Lung (tissue), 12 donors: ENCODE data around the gene VWCE. TPM values are rescaled to one million over a fixed set of nuclear protein-coding genes. Genes with fewer than 3 reads are reported as not detected.

ENCODE experiments used
- ATAC-seq: fragments of 200-7000 bp; cut with Tn5 transposase; one replicate; pipeline ENCODE4 v1.9.1; 2020; ENCODE audit warnings: moderate number of reproducible peaks; ENCODE audit not compliant: insufficient read depth, low FRiP score
- DNase-seq, 3 donors: peaks; one replicate each; pipeline ENCODE4 v3.0.0-alpha.2; 2013 to 2017
- H3K27ac ChIP-seq, 2 donors: one replicate each; pipeline ENCODE4 v1.5.1; 2013; ENCODE audit warnings: mild to moderate bottlenecking in 2 of 2, moderate library complexity in 2 of 2, control low read depth in 1 of 2, inconsistent platforms in 1 of 2, low read depth in 1 of 2, low read length in 1 of 2
- H3K27me3 ChIP-seq, 3 donors: one replicate each; pipeline ENCODE4 v1.5.1; 2013; ENCODE audit warnings: low read length in 2 of 3; ENCODE audit not compliant: control insufficient read depth in 3 of 3, insufficient read depth in 3 of 3
- H3K36me3 ChIP-seq, 4 donors: one replicate each; pipeline ENCODE4 v1.5.1; 2013; ENCODE audit warnings: low read length in 4 of 4, mild to moderate bottlenecking in 1 of 4, moderate library complexity in 1 of 4; ENCODE audit not compliant: control insufficient read depth in 4 of 4, insufficient read depth in 4 of 4
- H3K4me1 ChIP-seq, 5 donors: one replicate each; pipeline ENCODE4 v1.5.1; 2013; ENCODE audit warnings: low read length in 5 of 5, mild to moderate bottlenecking in 2 of 5, moderate library complexity in 1 of 5; ENCODE audit not compliant: control insufficient read depth in 5 of 5, insufficient read depth in 5 of 5
- H3K4me3 ChIP-seq: one replicate; pipeline ENCODE4 v1.5.1; 2013; ENCODE audit warnings: mild to moderate bottlenecking, control low read depth, moderate library complexity
- H3K9ac ChIP-seq, 2 donors: one replicate each; pipeline ENCODE4 v1.5.1; 2013; ENCODE audit warnings: low read length in 2 of 2, control low read depth in 1 of 2; ENCODE audit not compliant: insufficient read depth in 1 of 2
- H3K9me3 ChIP-seq, 4 donors: one replicate each; pipeline ENCODE4 v1.5.1; 2013; ENCODE audit warnings: low read length in 3 of 4, mild to moderate bottlenecking in 1 of 4, moderate library complexity in 1 of 4; ENCODE audit not compliant: control insufficient read depth in 4 of 4, insufficient read depth in 3 of 4
- CTCF ChIP-seq: IDR thresholded peaks from 2 replicates; pipeline ENCODE4 v1.5.1; 2012; ENCODE audit warnings: mild to moderate bottlenecking; ENCODE audit errors: control extremely low read depth, extremely low read depth
- WGBS, 2 donors: extraction: QIAGEN DNeasy Blood & Tissue Kit; methylation state at CpG; one replicate each; pipeline ENCODE4 v1.1.7; 2013; 5-methylcytosine and 5-hydroxymethylcytosine counted together
- polyA plus RNA-seq, 2 donors: library from polyadenylated mRNA; stranded (reverse); fragments of 200-250 nt; gene quantifications; one replicate each; pipeline ENCODE4 v1.2.1, GENCODE V29; 2013
- total RNA-seq, 2 donors: library from RNA; depleted of rRNA in 1 of 2; stranded (reverse); fragments of >200 nt in 1 of 2; gene quantifications; one replicate each; pipeline ENCODE4 v1.2.1, GENCODE V29; 2014 to 2021
- donor health status: control.
- donor health status: control.
- donor health status: Bipolar disorder and iron deficiency.
- donor health status: healthy.
- donor health status: DM: yes; HTN: yes; CAD: no.

The VWCE gene
- total and polyA plus RNA-seq, 4 donors, result 0.13 to 1.2 (median 0.60) TPM

- 92 to 98% methylated on average over 6 of the region's 6 CpGs for WGBS, 2 donors
Measured at GRCh38 chr11:61259363-61259762, 35.8 kb downstream of the VWCE start.

GRCh38 chr11:61258546-61258945, 36.6 kb downstream of the VWCE start:
- 90 to 96% methylated on average over 9 of the region's 9 CpGs for WGBS, 2 donors
- Histone ChIP-seq H3K36me3 (no peaks in the 10 kb centered on the region), H3K9ac (no peak overlapping the region), H3K4me3 (no peak overlapping the region), H3K9me3 (no peaks in the 10 kb centered on the region), H3K4me1 (no peaks in the 10 kb centered on the region), H3K27ac (no peak overlapping the region), H3K27me3 (peaks cover 0 to 4% (median 0%) of the 10 kb centered on the region in 3 donors)
- DNase-seq (no peak), ATAC-seq (no peak)
- no peak for TF ChIP-seq CTCF

More at GRCh38 chr11:61259363-61259762, 35.8 kb downstream of the VWCE start:
- no peak overlapping the region for H3K4me3 ChIP-seq
- no peak overlapping the region for H3K27ac ChIP-seq
- peaks cover 0 to 4% (median 0%) of the 10 kb centered on the region in 3 donors for H3K27me3 ChIP-seq
- H3K9me3 ChIP-seq, result no peaks in the 10 kb centered on the region
- no peaks in the 10 kb centered on the region for H3K4me1 ChIP-seq
- ATAC-seq (no peak), DNase-seq (no peak)
- H3K9ac ChIP-seq, result no peak overlapping the region
- no peaks in the 10 kb centered on the region for H3K36me3 ChIP-seq
- no peak for TF ChIP-seq CTCF

GRCh38 chr11:61256710-61257482, 38.2 kb downstream of the VWCE start:
- no peaks in the 10 kb centered on the region for H3K9me3 ChIP-seq
- 77 to 87% methylated on average over 18 of the region's 18 CpGs for WGBS, 2 donors
- peaks cover 0 to 4% (median 0%) of the 10 kb centered on the region in 3 donors for H3K27me3 ChIP-seq
- DNase-seq, result no peak
- no peak overlapping the region for H3K27ac ChIP-seq
- TF ChIP-seq CTCF, result no peak
- H3K4me3 ChIP-seq, result no peak overlapping the region
- no peaks in the 10 kb centered on the region for H3K36me3 ChIP-seq
- ATAC-seq, result no peak
- H3K4me1 ChIP-seq, result no peaks in the 10 kb centered on the region
- no peak overlapping the region for H3K9ac ChIP-seq
